NCI-H526 treated with DMSO at 0.1 percent for 48 hours (cell line): ENCODE measurements around the gene CGB1.
"Not testable (repeated sequence)": the region's sequence is repeated elsewhere in the genome, so short reads cannot be mapped to it uniquely, and the experiment has no call there.

ENCODE experiments used
- DNase-seq: peaks from one replicate; lab custom pipeline; 2025; lab: John Stamatoyannopoulos, UW

The CGB1 gene

DNA sequence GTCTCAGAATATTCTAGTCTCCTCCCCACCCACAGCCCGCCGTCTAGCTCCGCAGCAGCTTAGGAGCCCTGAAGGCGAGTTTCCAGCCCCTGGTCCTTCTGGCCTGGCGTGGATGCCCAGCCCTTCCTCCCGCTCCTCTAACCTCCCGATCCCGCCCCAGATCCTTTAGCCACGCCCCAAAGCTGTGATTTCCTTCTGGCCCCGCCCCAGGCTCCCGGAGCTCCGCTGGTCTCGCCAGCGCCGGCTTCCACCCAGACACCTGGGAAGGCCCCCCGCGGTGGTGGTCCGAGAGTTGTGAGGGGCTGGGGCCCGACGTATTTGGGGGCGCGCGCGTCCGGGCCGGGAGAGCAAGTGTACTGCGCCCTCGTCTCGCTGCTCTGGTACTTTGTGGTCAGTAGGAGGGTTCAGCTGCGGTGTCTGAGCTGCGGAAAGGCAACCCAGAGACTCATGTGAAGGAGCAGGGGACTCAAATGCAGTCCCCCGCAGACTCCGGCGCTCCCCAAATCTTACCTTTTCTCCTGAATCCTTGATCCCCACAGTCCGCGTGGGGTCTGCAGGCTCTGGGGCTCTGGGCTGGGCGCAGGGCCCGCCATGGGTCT is 21.0 kb upstream of the CGB1 start, which contains the start of gene CGB7:
Gene CGB7 (minus strand): TSS at position 114 of the 599 bp plus-strand sequence. CDS start 2,374 bp downstream, outside the sequence.
- DNase-seq, result no peak

DNA sequence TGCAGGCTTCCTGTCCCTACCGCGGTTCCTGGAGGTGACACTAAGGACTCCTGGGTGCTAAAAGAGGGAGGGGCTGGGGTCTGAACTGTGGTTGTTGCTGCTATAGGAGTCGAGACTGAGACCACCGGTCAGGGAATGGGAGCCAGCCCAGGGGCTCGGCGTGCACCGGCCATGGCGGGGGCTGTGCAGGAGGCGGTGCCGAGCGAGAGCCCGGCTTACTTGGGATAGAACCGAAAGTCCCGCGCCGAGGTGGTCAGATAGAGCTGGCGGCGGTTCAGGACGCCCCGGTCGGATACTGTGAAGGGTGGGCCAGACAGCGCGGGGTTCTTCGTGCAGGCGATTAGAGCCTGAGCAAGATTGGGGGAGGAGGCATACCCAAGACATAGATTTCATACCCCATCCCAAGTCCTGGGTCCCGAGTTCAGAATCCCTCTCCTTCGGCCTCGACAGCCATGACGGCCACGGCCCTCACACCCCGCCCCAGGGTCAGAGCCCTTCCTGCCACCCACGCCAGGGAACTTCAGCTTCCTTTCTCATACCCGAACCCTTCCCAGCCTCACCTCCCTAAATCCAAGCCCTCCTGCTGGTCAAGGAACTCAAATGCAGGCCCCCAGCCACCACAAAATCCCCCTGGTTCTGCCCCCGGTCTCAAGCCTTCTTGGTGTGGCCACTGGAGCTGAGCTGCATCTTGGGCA is 20.4 kb upstream of the CGB1 start:
- not testable (repeated sequence) for DNase-seq

DNA sequence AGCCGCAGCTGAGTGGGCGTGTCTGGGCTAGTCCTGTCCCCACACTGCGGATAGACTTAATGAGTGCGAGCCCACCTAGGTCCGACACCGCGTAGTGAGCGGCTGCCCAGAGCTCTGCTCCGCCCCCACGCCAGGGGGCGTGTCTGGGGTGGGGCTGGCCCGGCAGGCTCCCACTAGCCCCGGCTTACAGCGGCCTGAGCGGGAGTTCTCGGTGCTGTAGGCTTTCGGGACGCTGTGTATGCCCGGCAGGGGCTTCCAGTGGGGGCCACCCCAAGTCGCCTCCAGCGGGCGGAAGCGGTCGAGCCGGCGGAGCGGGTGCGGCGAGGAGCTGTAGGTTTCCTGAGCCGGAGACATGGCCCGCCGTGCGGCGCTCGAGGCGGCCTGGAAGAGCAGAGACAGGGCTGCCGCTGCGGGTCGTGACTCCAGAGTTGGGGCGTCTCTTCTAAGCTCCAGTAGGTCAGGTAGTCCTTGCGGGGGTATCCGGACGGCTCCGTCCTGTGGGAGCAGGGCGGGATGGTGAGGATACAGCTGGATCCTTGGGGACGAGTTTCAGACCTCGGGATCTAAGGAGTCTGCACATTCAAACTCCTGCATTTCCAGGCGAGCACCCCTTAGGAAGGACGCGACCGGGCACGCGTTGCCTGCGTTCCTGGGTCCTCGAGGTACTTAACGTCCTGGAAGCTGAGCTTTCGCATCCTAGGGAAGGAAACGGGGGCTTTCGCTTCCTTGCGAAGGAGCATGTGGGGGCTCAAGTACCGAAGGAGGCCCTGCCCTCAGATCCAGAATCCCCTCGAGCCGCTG is 19.6 kb upstream of the CGB1 start:
- no peak for DNase-seq

DNA sequence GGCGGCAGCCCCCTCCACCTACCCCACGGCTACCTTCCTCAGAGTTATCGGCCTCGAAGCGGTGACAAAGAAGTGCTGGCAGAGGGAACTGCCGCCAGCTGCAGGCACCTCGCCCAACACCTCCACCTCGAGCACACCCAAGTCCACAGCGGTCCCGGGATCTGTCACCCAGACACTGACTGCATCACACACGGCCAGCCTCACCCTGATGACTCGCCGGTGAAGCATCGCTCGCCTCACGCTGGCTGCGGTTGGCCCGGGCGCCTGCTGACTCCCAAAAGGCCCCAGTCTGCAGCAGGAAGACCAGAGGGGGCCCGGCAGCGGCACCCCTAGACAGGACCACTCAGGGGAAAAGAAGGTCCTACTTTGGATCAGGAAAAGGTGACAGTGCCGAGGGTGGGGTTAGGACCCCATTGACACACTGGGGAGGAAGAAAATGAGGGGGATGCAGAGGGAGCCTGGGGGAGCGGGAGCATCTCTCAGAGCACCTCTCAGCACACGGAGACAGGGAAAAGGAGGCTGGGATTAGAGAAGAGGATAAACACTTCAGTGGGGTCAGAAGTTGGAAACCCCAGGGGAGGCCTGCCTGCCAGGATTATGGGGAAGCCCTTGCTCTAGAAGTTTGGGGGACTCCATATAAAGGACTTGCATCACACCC is 13.8 kb upstream of the CGB1 start:
- not testable (repeated sequence) for DNase-seq

DNA sequence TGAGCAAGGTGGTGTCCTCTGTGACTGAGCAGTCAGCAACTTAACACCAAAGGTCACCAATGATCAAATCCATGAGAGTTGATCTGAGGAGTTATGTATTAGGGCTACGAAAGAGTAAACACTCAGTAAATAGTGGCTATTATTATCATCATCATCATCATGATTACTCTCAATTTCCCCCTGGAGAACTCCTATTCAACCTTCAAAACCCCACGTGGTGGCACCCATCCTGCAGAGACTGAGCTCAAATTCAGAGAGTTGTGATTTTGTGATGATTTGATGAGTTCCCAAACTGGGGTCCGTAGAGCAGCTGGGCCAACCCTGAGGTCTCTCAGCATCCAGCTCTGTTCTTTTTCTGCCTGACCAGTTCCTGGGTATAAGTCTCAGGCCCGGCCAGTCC is 13.1 kb upstream of the CGB1 start:
- not testable (repeated sequence) for DNase-seq

DNA sequence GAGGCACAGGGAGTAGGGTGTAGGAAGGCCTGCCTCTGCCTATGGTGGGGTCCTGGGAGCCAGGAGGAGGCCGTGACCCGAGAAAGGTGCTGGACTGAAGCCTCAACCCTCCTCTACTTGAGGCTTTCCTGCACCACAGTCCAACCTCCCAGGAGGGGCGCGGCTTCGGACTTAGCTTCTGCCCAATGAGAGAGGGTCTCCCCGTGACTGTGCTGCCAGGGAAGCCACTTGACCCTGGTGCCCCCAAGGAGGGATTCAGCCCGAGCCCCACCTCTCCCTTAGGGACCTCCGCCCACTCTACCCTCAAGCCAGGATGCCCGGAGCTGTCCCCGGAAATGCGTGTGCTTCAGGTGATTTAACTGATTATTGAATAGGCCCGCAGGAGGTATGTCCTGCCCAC is 12.3 kb upstream of the CGB1 start, which contains the start of gene CGB8:
Gene CGB8 (minus strand): TSS at position 101 of the 400 bp plus-strand sequence. CDS start 372 bp downstream, outside the sequence.
- not testable (repeated sequence) for DNase-seq

DNA sequence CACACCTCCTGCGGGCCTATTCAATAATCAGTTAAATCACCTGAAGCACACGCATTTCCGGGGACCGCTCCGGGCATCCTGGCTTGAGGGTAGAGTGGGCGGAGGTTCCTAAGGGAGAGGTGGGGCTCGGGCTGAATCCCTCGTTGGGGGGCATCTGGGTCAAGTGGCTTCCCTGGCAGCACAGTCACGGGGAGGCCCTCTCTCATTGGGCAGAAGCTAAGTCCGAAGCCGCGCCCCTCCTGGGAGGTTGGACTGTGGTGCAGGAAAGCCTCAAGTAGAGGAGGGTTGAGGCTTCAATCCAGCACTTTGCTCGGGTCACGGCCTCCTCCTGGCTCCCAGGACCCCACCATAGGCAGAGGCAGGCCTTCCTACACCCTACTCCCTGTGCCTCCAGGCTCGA is 6.9 kb upstream of the CGB1 start, which contains the start of gene CGB5:
Gene CGB5 (plus strand): TSS at position 301 of the 400 bp plus-strand sequence. CDS start 362 bp downstream, outside the sequence.
- not testable (repeated sequence) for DNase-seq

DNA sequence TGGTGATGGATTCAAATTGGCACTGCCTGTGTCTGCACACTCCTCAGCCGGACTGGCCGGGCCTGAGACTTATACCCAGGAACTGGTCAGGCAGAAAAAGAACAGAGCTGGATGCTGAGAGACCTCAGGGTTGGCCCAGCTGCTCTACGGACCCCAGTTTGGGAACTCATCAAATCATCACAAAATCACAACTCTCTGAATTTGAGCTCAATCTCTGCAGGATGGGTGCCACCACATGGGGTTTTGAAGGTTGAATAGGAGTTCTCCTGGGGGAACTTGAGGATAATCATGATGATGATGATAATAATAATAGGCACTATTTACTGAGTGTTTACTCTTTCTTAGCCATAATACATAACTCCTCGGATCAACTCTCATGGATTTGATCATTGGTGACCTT is 6.0 kb upstream of the CGB1 start:
- DNase-seq, result not testable (repeated sequence)

DNA sequence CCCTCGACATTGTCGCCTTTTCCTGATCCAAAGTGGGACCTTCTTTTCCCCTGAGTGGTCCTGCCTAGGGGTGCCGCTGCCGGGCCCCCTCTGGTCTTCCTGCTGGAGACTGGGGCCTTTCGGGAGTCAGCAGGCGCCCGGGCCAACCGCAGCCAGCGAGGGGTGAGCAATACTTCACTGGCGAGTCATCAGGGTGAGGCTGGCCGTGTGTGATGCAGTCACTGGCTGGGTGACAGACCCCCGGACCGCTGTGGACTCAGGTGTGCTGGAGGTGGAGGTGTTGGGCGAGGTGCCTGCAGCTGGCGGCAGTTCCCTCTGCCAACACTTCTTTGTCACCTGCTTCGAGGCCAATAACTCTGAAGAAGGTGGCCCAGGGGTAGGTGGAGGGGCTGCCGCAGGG is 5.5 kb upstream of the CGB1 start:
- DNase-seq, result no peak

DNA sequence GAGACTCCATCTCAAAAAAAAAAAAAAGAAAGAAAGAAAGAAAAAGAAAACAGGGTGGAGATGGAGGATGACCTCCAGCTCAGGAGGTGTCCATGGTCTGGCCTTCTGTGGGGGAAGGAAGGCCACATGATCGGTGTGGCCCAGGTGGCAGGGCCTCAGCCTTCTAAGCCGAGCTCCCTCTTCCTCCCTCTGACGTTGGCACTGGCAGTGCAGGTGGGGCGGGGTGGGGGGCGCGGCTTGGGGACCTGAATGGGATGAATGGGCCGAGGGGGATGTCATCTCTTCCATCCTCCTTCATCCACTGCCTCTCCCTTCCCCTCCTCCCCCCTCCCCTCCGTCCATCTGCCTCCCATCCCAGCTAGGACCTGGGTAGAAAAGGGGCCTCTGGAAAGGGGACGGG is 3.0 kb upstream of the CGB1 start:
- DNase-seq, result not testable (repeated sequence)

DNA sequence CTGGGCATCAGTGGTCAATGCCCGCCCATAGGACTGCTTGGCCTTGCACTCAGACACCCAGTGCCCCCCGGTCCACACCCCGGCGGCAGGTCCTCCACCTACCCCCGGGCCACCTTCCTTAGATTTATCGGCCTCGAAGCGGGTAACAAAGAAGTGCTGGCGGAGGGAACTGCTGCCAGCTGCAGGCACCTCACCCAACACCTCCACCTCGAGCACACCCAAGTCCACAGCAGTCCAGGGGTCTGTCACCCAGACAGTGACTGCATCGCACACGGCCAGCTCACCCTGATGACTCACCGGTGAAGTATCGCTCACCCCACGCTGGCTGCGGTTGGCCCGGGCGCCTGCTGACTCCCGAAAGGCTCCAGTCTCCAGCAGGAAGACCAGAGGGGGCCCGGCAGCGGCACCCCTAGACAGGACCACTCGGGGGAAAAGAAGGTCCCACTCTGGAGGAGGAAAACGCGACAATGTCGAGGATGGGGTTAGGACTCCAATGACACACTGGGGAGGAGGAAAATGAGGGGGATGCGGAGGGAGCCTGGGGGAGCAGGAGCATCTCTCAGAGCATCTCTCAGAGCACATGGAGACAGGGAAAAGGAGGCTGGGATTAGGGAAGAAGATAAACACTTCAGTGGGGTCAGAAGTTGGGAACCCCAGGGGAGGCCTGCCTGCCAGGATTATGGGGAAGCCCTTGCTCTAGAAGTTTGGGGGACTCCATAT is 2.0 kb upstream of the CGB1 start:
- not testable (repeated sequence) for DNase-seq

DNA sequence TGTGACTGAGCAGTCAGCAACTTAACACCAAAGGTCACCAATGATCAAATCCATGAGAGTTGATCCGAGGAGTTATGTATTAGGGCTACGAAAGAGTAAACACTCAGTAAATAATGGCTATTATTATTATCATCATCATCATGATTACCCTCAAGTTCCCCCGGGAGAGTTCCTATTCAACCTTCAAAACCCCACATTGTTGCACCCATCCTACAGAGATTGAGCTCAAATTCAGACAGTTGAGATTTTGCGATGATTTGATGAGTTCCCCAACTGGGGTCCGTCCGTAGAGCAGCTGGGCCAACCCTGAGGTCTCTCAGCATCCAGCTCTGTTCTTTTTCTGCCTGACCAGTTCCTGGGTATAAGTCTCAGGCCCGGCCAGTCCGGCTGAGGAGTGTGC is 1.4 kb upstream of the CGB1 start:
- not testable (repeated sequence) for DNase-seq

DNA sequence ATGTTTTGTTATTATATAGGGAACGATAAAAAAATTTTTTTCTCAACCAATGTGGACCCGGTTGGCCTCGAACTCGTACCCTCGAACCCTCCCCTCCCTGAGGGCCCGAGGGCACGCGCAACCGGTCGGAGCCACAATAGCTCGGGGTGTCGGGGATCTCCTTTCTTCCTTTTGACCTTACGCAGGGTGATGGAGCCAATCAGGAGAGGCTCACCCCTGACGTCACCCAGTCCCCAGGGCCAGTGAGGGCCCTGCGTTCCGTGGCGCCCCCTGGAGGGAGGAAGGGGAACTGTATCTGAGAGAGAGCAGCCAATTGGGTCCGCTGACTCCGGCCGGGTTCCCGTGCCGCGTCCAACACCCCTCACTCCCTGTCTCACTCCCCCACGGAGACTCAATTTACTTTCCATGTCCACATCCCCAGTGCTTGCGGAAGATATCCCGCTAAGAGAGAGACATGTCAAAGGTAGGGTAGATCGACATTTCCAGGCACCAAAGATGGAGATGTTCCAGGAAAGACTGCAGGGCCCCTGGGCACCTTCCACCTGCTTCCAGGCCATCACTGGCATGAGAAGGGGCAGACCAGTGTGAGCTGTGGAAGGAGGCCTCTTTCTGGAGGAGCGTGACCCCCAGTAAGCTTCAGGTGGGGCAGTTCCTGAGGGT is 4.9 kb downstream of the CGB1 start, which contains the start of gene CGB2:
Gene CGB2 (plus strand): TSS at position 249 of the 660 bp plus-strand sequence. CDS start 206 bp downstream, at position 455.
- DNase-seq, result not testable (repeated sequence)

DNA sequence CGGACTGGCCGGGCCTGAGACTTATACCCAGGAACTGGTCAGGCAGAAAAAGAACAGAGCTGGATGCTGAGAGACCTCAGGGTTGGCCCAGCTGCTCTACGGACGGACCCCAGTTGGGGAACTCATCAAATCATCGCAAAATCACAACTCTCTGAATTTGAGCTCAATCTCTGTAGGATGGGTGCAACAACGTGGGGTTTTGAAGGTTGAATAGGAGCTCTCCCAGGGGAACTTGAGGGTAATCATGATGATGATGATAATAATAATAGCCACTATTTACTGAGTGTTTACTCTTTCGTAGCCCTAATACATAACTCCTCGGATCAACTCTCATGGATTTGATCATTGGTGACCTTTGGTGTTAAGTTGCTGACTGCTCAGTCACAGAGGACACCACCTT is 6.4 kb downstream of the CGB1 start:
- not testable (repeated sequence) for DNase-seq

DNA sequence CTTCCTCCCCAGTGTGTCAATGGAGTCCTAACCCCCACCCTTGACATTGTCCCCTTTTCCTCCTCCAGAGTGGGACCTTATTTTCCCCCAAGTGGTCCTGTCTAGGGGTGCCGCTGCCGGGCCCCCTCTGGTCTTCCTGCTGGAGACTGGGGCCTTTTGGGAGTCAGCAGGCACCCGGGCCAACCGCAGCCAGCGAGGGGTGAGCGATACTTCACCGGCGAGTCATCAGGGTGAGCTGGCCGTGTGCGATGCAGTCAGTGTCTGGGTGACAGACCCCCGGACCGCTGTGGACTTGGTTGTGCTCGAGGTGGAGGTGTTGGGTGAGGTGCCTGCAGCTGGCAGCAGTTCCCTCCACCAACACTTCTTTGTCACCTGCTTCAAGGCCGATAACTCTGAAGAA is 6.9 kb downstream of the CGB1 start:
- DNase-seq, result not testable (repeated sequence)

DNA sequence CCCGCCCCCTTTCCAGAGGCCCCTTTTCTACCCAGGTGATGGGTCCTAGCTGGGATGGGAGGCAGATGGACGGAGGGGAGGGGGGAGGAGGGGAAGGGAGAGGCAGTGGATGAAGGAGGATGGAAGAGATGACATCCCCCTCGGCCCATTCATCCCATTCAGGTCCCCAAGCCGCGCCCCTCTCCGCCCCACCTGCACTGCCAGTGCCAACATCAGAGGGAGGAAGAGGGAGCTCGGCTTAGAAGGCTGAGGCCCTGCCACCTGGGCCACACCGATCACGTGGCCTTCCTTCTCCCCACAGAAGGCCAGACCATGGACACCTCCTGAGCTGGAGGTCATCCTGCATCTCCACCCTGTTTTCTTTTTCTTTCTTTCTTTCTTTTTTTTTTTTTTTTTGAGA is 8.0 kb downstream of the CGB1 start:
- not testable (repeated sequence) for DNase-seq

DNA sequence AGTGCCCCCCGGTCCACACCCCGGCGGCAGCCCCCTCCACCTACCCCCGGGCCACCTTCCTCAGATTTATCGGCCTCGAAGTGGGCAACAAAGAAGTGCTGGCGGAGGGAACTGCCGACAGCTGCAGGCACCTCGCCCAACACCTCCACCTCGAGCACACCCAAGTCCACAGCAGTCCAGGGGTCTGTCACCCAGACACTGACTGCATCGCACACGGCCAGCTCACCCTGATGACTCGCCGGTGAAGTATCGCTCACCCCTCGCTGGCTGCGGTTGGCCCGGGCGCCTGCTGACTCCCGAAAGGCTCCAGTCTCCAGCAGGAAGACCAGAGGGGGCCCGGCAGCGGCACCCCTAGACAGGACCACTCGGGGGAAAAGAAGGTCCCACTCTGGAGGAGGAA is 11.1 kb downstream of the CGB1 start:
- DNase-seq, result not testable (repeated sequence)

DNA sequence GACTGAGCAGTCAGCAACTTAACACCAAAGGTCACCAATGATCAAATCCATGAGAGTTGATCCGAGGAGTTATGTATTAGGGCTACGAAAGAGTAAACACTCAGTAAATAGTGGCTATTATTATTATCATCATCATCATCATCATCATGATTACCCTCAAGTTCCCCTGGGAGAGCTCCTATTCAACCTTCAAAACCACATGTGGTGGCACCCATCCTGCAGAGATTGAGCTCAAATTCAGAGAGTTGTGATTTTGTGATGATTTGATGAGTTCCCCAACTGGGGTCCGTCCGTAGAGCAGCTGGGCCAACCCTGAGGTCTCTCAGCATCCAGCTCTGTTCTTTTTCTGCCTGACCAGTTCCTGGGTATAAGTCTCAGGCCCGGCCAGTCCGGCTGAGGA is 11.6 kb downstream of the CGB1 start:
- DNase-seq, result not testable (repeated sequence)

DNA sequence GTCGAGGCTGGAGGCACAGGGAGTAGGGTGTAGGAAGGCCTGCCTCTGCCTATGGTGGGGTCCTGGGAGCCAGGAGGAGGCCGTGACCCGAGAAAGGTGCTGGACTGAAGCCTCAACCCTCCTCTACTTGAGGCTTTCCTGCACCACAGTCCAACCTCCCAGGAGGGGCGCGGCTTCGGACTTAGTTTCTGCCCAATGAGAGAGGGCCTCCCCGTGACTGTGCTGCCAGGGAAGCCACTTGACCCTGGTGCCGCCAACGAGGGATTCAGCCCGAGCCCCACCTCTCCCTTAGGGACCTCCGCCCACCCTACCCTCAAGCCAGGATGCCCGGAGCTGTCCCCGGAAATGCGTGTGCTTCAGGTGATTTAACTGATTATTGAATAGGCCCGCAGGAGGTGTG is 12.5 kb downstream of the CGB1 start, which contains the start of gene CGB3:
Gene CGB3 (minus strand): TSS at position 101 of the 400 bp plus-strand sequence. CDS start 362 bp downstream, outside the sequence.
- not testable (repeated sequence) for DNase-seq

DNA sequence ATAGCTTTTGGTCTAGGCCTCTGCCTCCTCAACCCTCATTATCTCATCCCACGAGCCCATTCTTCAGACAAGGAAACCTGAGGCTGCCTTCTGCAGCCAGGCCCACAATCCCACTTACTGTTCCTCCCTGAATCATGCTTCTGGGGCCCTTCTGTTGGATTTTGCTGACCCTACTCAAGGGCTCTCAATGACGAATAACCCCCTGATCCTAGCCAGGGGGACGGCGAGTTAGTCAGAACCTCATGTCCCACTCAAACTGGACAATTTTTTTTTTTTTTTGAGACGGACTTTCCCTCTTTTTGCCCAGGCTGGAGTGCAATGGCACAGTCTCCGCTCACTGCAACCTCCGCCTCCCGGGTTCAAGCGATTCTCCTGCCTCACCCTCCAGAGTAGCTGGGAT is 14.6 kb downstream of the CGB1 start:
- no peak for DNase-seq
